Natural killer cell (primary cell): ENCODE data around the gene DUT. TPM values are rescaled to one million over a fixed set of nuclear protein-coding genes. Genes with fewer than 3 reads are reported as not detected.

ENCODE experiments used
- ATAC-seq, 3 donors: fragments of 150-1000 bp in 2 of 3; fragments of 200-7000 bp in 1 of 3; cut with Tn5 transposase; 1 replicate in 1 of 3; 2 replicates in 2 of 3; pipeline ENCODE4 v1.10.0; 2021; ENCODE audit warnings: mild to moderate bottlenecking in 2 of 3, moderate library complexity in 2 of 3
- DNase-seq, 2 donors: peaks; one replicate each; pipeline versions ENCODE4 v3.0.0 to v3.0.0-alpha.2; 2013 to 2021; ENCODE audit warnings: mixed read lengths in 1 of 2
- H3K27ac ChIP-seq: one replicate; pipeline ENCODE4 v1.5.1; 2013; ENCODE audit warnings: mild to moderate bottlenecking, low read length
- H3K27me3 ChIP-seq: one replicate; pipeline ENCODE4 v1.6.1; 2013; ENCODE audit warnings: low read length; ENCODE audit not compliant: control insufficient read depth, insufficient read depth
- H3K36me3 ChIP-seq: one replicate; pipeline ENCODE4 v1.6.1; 2013; ENCODE audit warnings: low read length; ENCODE audit not compliant: control insufficient read depth, insufficient read depth
- H3K4me1 ChIP-seq: one replicate; pipeline ENCODE4 v1.6.1; 2013; ENCODE audit warnings: low read length; ENCODE audit not compliant: control insufficient read depth, insufficient read depth
- H3K4me3 ChIP-seq: one replicate; pipeline ENCODE4 v1.5.1; 2013; ENCODE audit warnings: low read length
- H3K9me3 ChIP-seq: one replicate; pipeline ENCODE4 v1.6.1; 2013; ENCODE audit warnings: low read length; ENCODE audit not compliant: control insufficient read depth, insufficient read depth
- H3K27ac Mint-ChIP-seq, 2 donors: one replicate each; pipeline ENCODE4 v1.8.0; 2022; ENCODE audit warnings: mild to moderate bottlenecking in 2 of 2, mixed read lengths in 2 of 2, moderate library complexity in 1 of 2
- H3K27me3 Mint-ChIP-seq, 2 donors: one replicate each; pipeline ENCODE4 v1.8.0; 2022; ENCODE audit warnings: low read depth in 2 of 2, mixed read lengths in 2 of 2
- H3K36me3 Mint-ChIP-seq: one replicate; pipeline ENCODE4 v1.8.0; 2022; ENCODE audit warnings: mixed read lengths
- H3K4me1 Mint-ChIP-seq, 2 donors: one replicate each; pipeline ENCODE4 v1.8.0; 2022; ENCODE audit warnings: mixed read lengths in 2 of 2
- H3K4me3 Mint-ChIP-seq: one replicate; pipeline ENCODE4 v1.8.0; 2022; ENCODE audit warnings: mild to moderate bottlenecking, moderate library complexity, mixed read lengths
- H3K9me3 Mint-ChIP-seq, 2 donors: one replicate each; pipeline ENCODE4 v1.8.0; 2022; ENCODE audit warnings: mixed read lengths in 2 of 2
- CTCF ChIP-seq: fragments of 200-600 bp; IDR thresholded peaks from one replicate; pipeline ENCODE4 v1.8.0; 2022; ENCODE audit warnings: antibody characterized with exemption
- WGBS: methylation state at CpG from one replicate; pipeline ENCODE4 v1.1.7; 2013; ENCODE audit warnings: missing lambda C conversion rate; ENCODE audit not compliant: insufficient coverage; 5-methylcytosine and 5-hydroxymethylcytosine counted together
- intact Hi-C: fragments of 100-400 bp; cut with micrococcal nuclease; formaldehyde crosslinking; loops from one replicate; pipeline ENCODE4 v1.14.2; 2022
- total RNA-seq, 4 donors: library from RNA; stranded (reverse); fragments of 120-200 nt in 1 of 4; gene quantifications; one replicate each; pipeline versions ENCODE4 v1.2.3 to v1.2.4, GENCODE V29; 2013 to 2022

DUT gene
- total RNA-seq, 3 donors from 2014 or later (not counting 1 experiment from before 2014, with no cell fraction given) = 34.4 to 48.3 (median 44.8) TPM

- H3K4me1 ChIP-seq = no peaks in the 10 kb centered on the region
- no peak overlapping the region for H3K27ac ChIP-seq
- H3K4me3 ChIP-seq = no peak overlapping the region
- no peak for ATAC-seq
- peaks cover 4 to 14% of the 10 kb centered on the region in 2 donors for H3K27me3 Mint-ChIP-seq
- no peak for TF ChIP-seq CTCF
- H3K4me1 Mint-ChIP-seq = peaks cover 0 to 6% of the 10 kb centered on the region in 2 donors
- H3K4me3 Mint-ChIP-seq = no peak overlapping the region
- H3K36me3 ChIP-seq = no peaks in the 10 kb centered on the region
- DNase-seq = no peak
- H3K9me3 Mint-ChIP-seq = no peaks in the 10 kb centered on the region
- WGBS = 76% methylated on average over 6 of the region's 6 CpGs
- no peak overlapping the region for H3K27ac Mint-ChIP-seq
- intact Hi-C loops = no loop called here
- no peaks in the 10 kb centered on the region for H3K9me3 ChIP-seq
- H3K27me3 ChIP-seq = no peaks in the 10 kb centered on the region
- H3K36me3 Mint-ChIP-seq = no peaks in the 10 kb centered on the region
Observed at GRCh38 chr15:48283396-48284145, 47.7 kb upstream of the DUT start.

- 42% methylated on average over 11 of the region's 14 CpGs for WGBS
- no peaks in the 10 kb centered on the region for H3K36me3 Mint-ChIP-seq
- peaks cover 4 to 14% of the 10 kb centered on the region in 2 donors for H3K27me3 Mint-ChIP-seq
- TF ChIP-seq CTCF = peak; percentile 78
- no peak overlapping the region for H3K27ac Mint-ChIP-seq
- peaks cover 0 to 6% of the 10 kb centered on the region in 2 donors for H3K4me1 Mint-ChIP-seq
- no peak overlapping the region for H3K4me3 Mint-ChIP-seq
- DNase-seq (peak in 1 of 2 donors; percentile 72), ATAC-seq (peak; percentile 53 to 64 (median 58))
- no peaks in the 10 kb centered on the region for H3K9me3 Mint-ChIP-seq
- intact Hi-C loops = loop anchor here (5.0 kb wide), 1 partner anchor 1973 kb away; no protein-coding TSS in a partner anchor
- H3K27ac ChIP-seq = no peak overlapping the region
- H3K4me3 ChIP-seq = no peak overlapping the region
- no peaks in the 10 kb centered on the region for H3K27me3 ChIP-seq
- H3K4me1 ChIP-seq = no peaks in the 10 kb centered on the region
- H3K36me3 ChIP-seq = no peaks in the 10 kb centered on the region
- H3K9me3 ChIP-seq = no peaks in the 10 kb centered on the region
Observed at GRCh38 chr15:48285329-48286214, 45.7 kb upstream of the DUT start.

GRCh38 chr15:48289628-48290027, 41.6 kb upstream of the DUT start:
- Mint-ChIP-seq H3K4me3 (no peak overlapping the region), H3K27me3 (peaks cover 0 to 12% of the 10 kb centered on the region in 2 donors), H3K4me1 (peaks cover 0 to 6% of the 10 kb centered on the region in 2 donors), H3K36me3 (no peaks in the 10 kb centered on the region), H3K9me3 (no peaks in the 10 kb centered on the region), H3K27ac (no peak overlapping the region)
- Histone ChIP-seq H3K4me3 (no peak overlapping the region), H3K9me3 (no peaks in the 10 kb centered on the region), H3K27me3 (no peaks in the 10 kb centered on the region), H3K4me1 (no peaks in the 10 kb centered on the region), H3K27ac (no peak overlapping the region), H3K36me3 (no peaks in the 10 kb centered on the region)
- no peak for TF ChIP-seq CTCF
- ATAC-seq = no peak
- intact Hi-C loops = loop anchor here (5.0 kb wide), 1 partner anchor 1977 kb away; no protein-coding TSS in a partner anchor
- no peak for DNase-seq
- 100% methylated on average over 1 of the region's 2 CpGs for WGBS
